K562 (cell line): ENCODE measurements around the gene SDF4. TPM values are rescaled to one million over a fixed set of nuclear protein-coding genes. Genes with fewer than 3 reads are reported as not detected.
A peak's percentile ranks its signal among the peaks of the same experiment; 100 is the strongest.

ENCODE experiments used
- ATAC-seq: fragments of 200-7000 bp; cut with Tn5 transposase; 3 replicates; pipeline ENCODE4 v1.9.1; 2020; ENCODE audit warnings: moderate library complexity
- BruUV-seq: library from RNA; stranded (reverse); fragments of 400-500 nt; replicated peaks from 2 replicates; lab custom pipeline; 2021; lab: Mats Ljungman, UMichigan
- CTCF ChIA-PET: fragments of 300-600 bp; formaldehyde crosslinking; extraction: SDS; loops from one replicate; lab custom pipeline; 2021; ENCODE audit warnings: low intra/inter-chr PET ratio; lab: Yijun Ruan, JAX
- POLR2A ChIA-PET: fragments of 300-600, 350-650 bp; sonication (Branson Sonifier 250); formaldehyde crosslinking; extraction: SDS; loops from one replicate; lab custom pipeline; 2021; ENCODE audit warnings: antibody characterized with exemption, inconsistent platforms; lab: Yijun Ruan, JAX
- DNase-seq, 4 experiments: peaks; one replicate each; pipeline versions ENCODE4 v3.0.0 to v3.0.0-alpha.2; 2011 to 2018; ENCODE audit warnings: low spot score in 3 of 4, mixed read lengths in 3 of 4; ENCODE audit errors: extremely low read depth in 1 of 4
- FAIRE-seq: peaks from 2 replicates; lab custom pipeline; 2011; peaks lifted over from hg19 to GRCh38; lab: Jason Lieb, UNC
- H2AFZ ChIP-seq: 2 replicates; pipeline ENCODE4 v1.6.0; 2011; ENCODE audit warnings: low read depth, low read length, control low read depth, inconsistent platforms
- H3K27ac ChIP-seq: fragments of 200-600 bp; 3 replicates; pipeline ENCODE4 v1.8.0; 2011; ENCODE audit warnings: low read depth, mild to moderate bottlenecking, control low read depth, inconsistent platforms, low read length, moderate library complexity, mixed read lengths; ENCODE audit errors: extremely low read depth
- H3K27me3 ChIP-seq, 2 experiments: fragments of 300-600 bp in 1 of 2; 2 replicates in 1 of 2; 3 replicates in 1 of 2; pipeline versions ENCODE4 v1.6.0 to v1.8.0; 2011; ENCODE audit warnings: inconsistent platforms in 2 of 2, low read length in 2 of 2, mild to moderate bottlenecking in 1 of 2, mixed read lengths in 1 of 2, moderate library complexity in 1 of 2; ENCODE audit not compliant: control insufficient read depth in 2 of 2, insufficient read depth in 2 of 2
- H3K36me3 ChIP-seq: fragments of 300-600 bp; 3 replicates; pipeline ENCODE4 v1.8.0; 2011; ENCODE audit warnings: mild to moderate bottlenecking, low read length, inconsistent platforms; ENCODE audit not compliant: control insufficient read depth, insufficient read depth
- H3K4me1 ChIP-seq, 2 experiments: fragments of 200-600 bp in 1 of 2; replicated peaks in 1 of 2; 2 replicates in 1 of 2; 3 replicates in 1 of 2; pipeline versions ENCODE4 v1.5.1 to v1.8.0; 2011; ENCODE audit warnings: inconsistent platforms in 2 of 2, low read length in 2 of 2, mild to moderate bottlenecking in 1 of 2, mixed read lengths in 1 of 2, moderate library complexity in 1 of 2; ENCODE audit not compliant: control insufficient read depth in 2 of 2, insufficient read depth in 2 of 2
- H3K4me2 ChIP-seq: 2 replicates; pipeline ENCODE4 v1.6.1; 2011; ENCODE audit warnings: low read length, control low read depth, inconsistent platforms, mixed read lengths; ENCODE audit not compliant: insufficient read depth
- H3K4me3 ChIP-seq: fragments of 200-600 bp; sonication (generic), shearing (Covaris generic); 2 replicates; pipeline ENCODE4 v1.5.1; 2016; ENCODE audit warnings: control low read depth, inconsistent platforms
- H3K79me2 ChIP-seq: fragments of 200-600 bp; 3 replicates; pipeline ENCODE4 v1.8.0; 2011; ENCODE audit warnings: low read length, inconsistent platforms; ENCODE audit not compliant: control insufficient read depth, insufficient read depth
- H3K9ac ChIP-seq, 2 experiments: 2 replicates each; pipeline versions ENCODE4 v1.6.0 to v1.6.1; 2011; ENCODE audit warnings: low read depth in 2 of 2, low read length in 2 of 2, control low read depth in 1 of 2, inconsistent platforms in 1 of 2, mild to moderate bottlenecking in 1 of 2, mixed read lengths in 1 of 2; ENCODE audit not compliant: insufficient read depth in 1 of 2
- H3K9me1 ChIP-seq: one replicate; pipeline ENCODE4 v1.6.0; 2011; ENCODE audit warnings: inconsistent platforms, mild to moderate bottlenecking, low read length, moderate library complexity; ENCODE audit not compliant: control insufficient read depth, insufficient read depth
- H3K9me3 ChIP-seq: replicated peaks from 2 replicates; pipeline ENCODE4 v1.5.1; 2011; ENCODE audit warnings: low read depth, low read length, inconsistent platforms; ENCODE audit not compliant: control insufficient read depth, insufficient read depth
- H4K20me1 ChIP-seq: replicated peaks from 2 replicates; pipeline ENCODE4 v1.6.1; 2011; ENCODE audit warnings: low read length, inconsistent platforms, mixed read lengths; ENCODE audit not compliant: control insufficient read depth, insufficient read depth
- CBFB ChIP-seq: sonication (generic); formaldehyde crosslinking; IDR thresholded peaks from 2 replicates; pipeline ENCODE4 v1.4.0; 2020; ENCODE audit warnings: mild to moderate bottlenecking, missing genetic modification reagents
- WGBS: fragments of 100-300 bp; shearing (Covaris generic); methylation state at CpG from one replicate; pipeline ENCODE4 v1.1.6; 2016; ENCODE audit warnings: low coverage, mixed read lengths; ENCODE audit not compliant: insufficient coverage; ENCODE audit errors: missing lambda C conversion rate; 5-methylcytosine and 5-hydroxymethylcytosine counted together
- in situ Hi-C: fragments of 300-500 bp; cut with MboI; formaldehyde crosslinking; loops from 4 replicates; pipeline ENCODE4 v1.15.0; 2018; ENCODE audit warnings: inconsistent platforms, mixed read lengths
- intact Hi-C: fragments of 100-400 bp; cut with micrococcal nuclease; formaldehyde crosslinking; loops from 2 replicates; pipeline ENCODE4 v1.14.2; 2022
- polyA plus RNA-seq, 8 experiments: library from polyadenylated mRNA; depleted of rRNA in 4 of 8; stranded (reverse) in 5 of 8; unstranded in 3 of 8; fragments of >200 nt; fragmentation: Nextera tagmentation in 2 of 8; fragmentation: Illumina TruSeq in 1 of 8; extraction: Ambion mirVana in 2 of 8; extraction: Trizol in 1 of 8; gene quantifications; 2 replicates each; pipeline versions ENCODE4 v1.2.1 to v1.2.3, GENCODE V29; 2011 to 2014; ENCODE audit warnings: inconsistent platforms in 1 of 8, missing spikeins in 1 of 8
- total RNA-seq, 7 experiments: library from RNA; depleted of rRNA in 6 of 7; stranded (reverse); fragments of >200 nt in 6 of 7; fragmentation: Illumina TruSeq in 2 of 7; extraction: Trizol in 2 of 7; gene quantifications; 2 replicates each; pipeline versions ENCODE4 v1.2.1 to v1.2.3, GENCODE V29; 2011 to 2021; ENCODE audit warnings: low replicate concordance in 1 of 7
- TF ChIP-seq, protein P1 (sequence below), 3 experiments: IDR thresholded peaks in 2 of 3; conservative IDR thresholded peaks in 1 of 3; 2 replicates each; pipeline ENCODE4 v1.5.1; 2011 to 2012; ENCODE audit warnings: low read length in 3 of 3, mild to moderate bottlenecking in 3 of 3, control low read depth in 2 of 3, improper control_type of control experiment in 1 of 3, inconsistent platforms in 1 of 3, low read depth in 1 of 3, mixed read lengths in 1 of 3, moderate library complexity in 1 of 3; ENCODE audit not compliant: insufficient read depth in 2 of 3

Gene SDF4
- total and polyA plus RNA-seq, 9 of the 15 experiments (the other 6 are each of a cell fraction or from before 2014, with no cell fraction given) = 0.35 to 160 (median 65.2) TPM

DNA sequence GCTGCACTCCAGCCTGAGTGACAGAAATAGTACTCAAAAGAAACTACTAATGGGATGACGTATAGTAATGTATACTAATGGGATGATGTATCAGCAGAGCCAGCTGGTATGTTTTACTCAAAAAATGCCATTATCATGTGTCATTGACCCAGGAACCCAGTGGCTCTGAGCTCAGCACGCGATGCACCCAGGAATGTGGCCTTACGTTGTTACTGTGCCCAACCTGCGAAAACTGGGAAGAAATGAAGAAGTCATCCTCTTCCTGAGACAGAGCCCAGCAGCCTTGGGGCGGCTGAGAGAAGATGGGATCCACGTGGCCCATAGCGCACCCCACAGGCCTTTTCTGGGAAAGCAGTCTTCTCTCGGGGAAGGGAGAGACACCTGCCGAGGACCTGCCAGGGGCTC, 33.1 kb upstream of the SDF4 start:
- Histone ChIP-seq H3K9me3 (no peaks in the 10 kb centered on the region), H3K4me2 (no peak overlapping the region), H3K9me1 (peaks cover 10% of the 10 kb centered on the region), H3K27me3 (no peaks in the 10 kb centered on the region; a peak in 1 of 5 replicates), H3K36me3 (peaks cover 88% of the 10 kb centered on the region), H3K9ac (peak overlapping the region in 1 of 2 experiments; percentile 76; a peak in 1 of 4 replicates), H2AFZ (no peak overlapping the region), H4K20me1 (peaks cover 11% of the 10 kb centered on the region; the same call in 1 of the 2 replicates), H3K4me1 (peaks cover 0 to 22% of the 10 kb centered on the region in 2 experiments; a peak in 2 of 5 replicates), H3K79me2 (peaks cover 45% of the 10 kb centered on the region), H3K4me3 (no peak overlapping the region)
- ATAC-seq (peak; percentile 70), DNase-seq (peak in 3 of 4 experiments; percentile 32 to 64 (median 54)), FAIRE-seq (no peak)
- WGBS = 88% methylated on average over 10 of the region's 10 CpGs
- intact Hi-C loops = no loop called here
- ChIA-PET POLR2A (interaction anchor here (1.0 kb wide), 1 partner anchor 10 kb away, joined by 3 read pairs; no protein-coding TSS in a partner anchor), CTCF (no interaction called here)
- no TSS peak for BruUV-seq
- in situ Hi-C loops = no loop called here
- no peak for TF ChIP-seq CBFB (CRISPR knock-in tag)
- TF ChIP-seq, protein P1, sequence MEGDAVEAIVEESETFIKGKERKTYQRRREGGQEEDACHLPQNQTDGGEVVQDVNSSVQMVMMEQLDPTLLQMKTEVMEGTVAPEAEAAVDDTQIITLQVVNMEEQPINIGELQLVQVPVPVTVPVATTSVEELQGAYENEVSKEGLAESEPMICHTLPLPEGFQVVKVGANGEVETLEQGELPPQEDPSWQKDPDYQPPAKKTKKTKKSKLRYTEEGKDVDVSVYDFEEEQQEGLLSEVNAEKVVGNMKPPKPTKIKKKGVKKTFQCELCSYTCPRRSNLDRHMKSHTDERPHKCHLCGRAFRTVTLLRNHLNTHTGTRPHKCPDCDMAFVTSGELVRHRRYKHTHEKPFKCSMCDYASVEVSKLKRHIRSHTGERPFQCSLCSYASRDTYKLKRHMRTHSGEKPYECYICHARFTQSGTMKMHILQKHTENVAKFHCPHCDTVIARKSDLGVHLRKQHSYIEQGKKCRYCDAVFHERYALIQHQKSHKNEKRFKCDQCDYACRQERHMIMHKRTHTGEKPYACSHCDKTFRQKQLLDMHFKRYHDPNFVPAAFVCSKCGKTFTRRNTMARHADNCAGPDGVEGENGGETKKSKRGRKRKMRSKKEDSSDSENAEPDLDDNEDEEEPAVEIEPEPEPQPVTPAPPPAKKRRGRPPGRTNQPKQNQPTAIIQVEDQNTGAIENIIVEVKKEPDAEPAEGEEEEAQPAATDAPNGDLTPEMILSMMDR (IDR thresholded peaks at IDR 0.05 in 2 of 3, conservative IDR thresholded peaks at IDR 0.05 in 1 of 3; ENCODE audit: insufficient read depth in 2 of 3, low read depth in 1 of 3, low read length in 3 of 3) = peak; percentile 40 to 58 (median 44); a peak in 5 of 6 replicates
- TF ChIP-seq, all 486 proteins: peak for 1
- H3K27ac ChIP-seq = no peak overlapping the region
